BLaER1 treated with 17β-estradiol and CSF1 and Interleukin-3, amounts not matched to agents 10 nM and 100 nM (cell line): Measurements from ENCODE around the gene BRINP1.

ENCODE experiments used
- H3K27ac ChIP-seq, 11 experiments: shearing (Covaris generic); formaldehyde crosslinking; 2 replicates each; pipeline ENCODE4 v1.8.1; 2022
- H3K27me3 ChIP-seq, 11 experiments: shearing (Covaris generic); formaldehyde crosslinking; 2 replicates each; pipeline ENCODE4 v1.8.1; 2022
- H3K36me3 ChIP-seq, 11 experiments: shearing (Covaris generic); formaldehyde crosslinking; 2 replicates each; pipeline ENCODE4 v1.8.1; 2022
- H3K4me1 ChIP-seq, 10 experiments: shearing (Covaris generic); formaldehyde crosslinking; 2 replicates each; pipeline ENCODE4 v1.8.1; 2022
- H3K4me2 ChIP-seq, 11 experiments: shearing (Covaris generic); formaldehyde crosslinking; 2 replicates each; pipeline ENCODE4 v1.8.1; 2022
- H3K4me3 ChIP-seq, 10 experiments: shearing (Covaris generic); formaldehyde crosslinking; 2 replicates each; pipeline ENCODE4 v1.8.1; 2022
- H3K9ac ChIP-seq, 11 experiments: shearing (Covaris generic); formaldehyde crosslinking; 2 replicates each; pipeline ENCODE4 v1.8.1; 2022
- H3K9me3 ChIP-seq, 11 experiments: shearing (Covaris generic); formaldehyde crosslinking; replicated peaks in 1 of 11; 2 replicates each; pipeline ENCODE4 v1.8.1; 2022
- H4K20me1 ChIP-seq, 11 experiments: shearing (Covaris generic); formaldehyde crosslinking; 2 replicates each; pipeline ENCODE4 v1.8.1; 2022
- Cebpa-rat ChIP-seq, 11 experiments: shearing (Covaris generic); IDR thresholded peaks; 2 replicates each; pipeline ENCODE4 v1.8.1; 2022

The BRINP1 gene

DNA sequence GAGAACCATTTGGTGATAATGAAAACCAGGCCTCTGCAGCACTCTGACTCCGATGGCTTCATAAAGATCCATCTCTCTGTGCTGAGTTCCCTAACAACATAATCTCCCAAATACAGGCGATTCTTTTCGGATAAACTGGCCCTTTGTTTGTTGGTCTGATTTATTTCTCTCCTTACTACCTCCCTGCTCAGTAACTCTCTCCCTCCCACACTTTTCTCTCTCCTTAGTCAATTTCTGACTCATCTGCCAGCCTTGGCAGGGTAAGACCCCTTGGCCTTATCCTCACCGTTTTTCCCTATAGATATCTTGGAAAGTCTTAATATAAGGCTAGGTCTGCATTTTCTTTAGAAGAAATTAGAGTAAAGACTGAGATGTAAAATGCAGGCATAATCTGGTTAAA, 128.7 kb downstream of the BRINP1 start:
- Histone ChIP-seq H3K36me3 (no peaks in the 10 kb centered on the region), H3K4me3 (no peak overlapping the region), H3K4me1 (0 out of 20 replicates have a peak, but pooled peaks cover 0 to 5% (median 0%) of the 10 kb centered on the region in 10 experiments), H3K9me3 (no peaks in the 10 kb centered on the region), H3K27me3 (no peaks in the 10 kb centered on the region), H3K9ac (no peak overlapping the region), H3K27ac (no peak overlapping the region), H4K20me1 (no peaks in the 10 kb centered on the region), H3K4me2 (no peak overlapping the region)
- TF ChIP-seq Cebpa-rat (IDR thresholded peaks at IDR 0.05): no peak

GRCh38 chr9:119234636-119235035, 134.6 kb downstream of the BRINP1 start:
- H3K9me3 ChIP-seq: no peaks in the 10 kb centered on the region
- H3K27ac ChIP-seq: no peak overlapping the region
- no peak overlapping the region for H3K9ac ChIP-seq
- H3K27me3 ChIP-seq: no peaks in the 10 kb centered on the region
- H3K36me3 ChIP-seq: no peaks in the 10 kb centered on the region
- H3K4me3 ChIP-seq: no peak overlapping the region
- no peak overlapping the region for H3K4me2 ChIP-seq
- no peaks in the 10 kb centered on the region for H4K20me1 ChIP-seq
- TF ChIP-seq Cebpa-rat (IDR thresholded peaks at IDR 0.05): no peak
- H3K4me1 ChIP-seq: 0 out of 20 replicates have a peak, but pooled peaks cover 0 to 5% (median 0%) of the 10 kb centered on the region in 10 experiments

DNA sequence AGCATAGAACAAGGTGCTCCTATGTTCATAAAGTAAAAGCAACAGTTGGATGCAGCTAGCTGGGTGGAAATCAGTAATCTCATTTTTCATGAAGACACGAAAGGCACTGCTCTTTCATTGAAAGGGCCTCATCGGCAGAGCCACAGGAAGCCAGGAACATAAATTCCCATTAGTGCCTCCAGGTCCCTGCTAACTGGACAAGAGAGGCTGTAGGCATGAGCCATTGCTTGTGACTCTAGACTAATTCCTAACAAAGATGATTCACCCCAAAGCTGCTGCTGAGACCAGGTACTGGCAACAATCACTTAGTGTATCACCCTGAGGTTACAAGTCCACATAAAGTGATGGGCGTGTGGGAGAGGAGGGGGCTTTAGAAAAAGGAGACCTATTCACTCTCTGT, 141.8 kb downstream of the BRINP1 start:
- no peaks in the 10 kb centered on the region for H3K9me3 ChIP-seq
- TF ChIP-seq Cebpa-rat (IDR thresholded peaks at IDR 0.05): no peak
- H3K27ac ChIP-seq: no peak overlapping the region
- H3K4me1 ChIP-seq: no peaks in the 10 kb centered on the region
- no peaks in the 10 kb centered on the region for H4K20me1 ChIP-seq
- H3K4me3 ChIP-seq: no peak overlapping the region
- H3K27me3 ChIP-seq: no peaks in the 10 kb centered on the region
- no peak overlapping the region for H3K9ac ChIP-seq
- no peaks in the 10 kb centered on the region for H3K36me3 ChIP-seq
- no peak overlapping the region for H3K4me2 ChIP-seq

- H3K27me3 ChIP-seq: no peaks in the 10 kb centered on the region
- H3K4me1 ChIP-seq: no peaks in the 10 kb centered on the region
- H3K4me2 ChIP-seq: no peak overlapping the region
- H3K9ac ChIP-seq: no peak overlapping the region
- no peak for TF ChIP-seq Cebpa-rat (IDR thresholded peaks at IDR 0.05)
- no peak overlapping the region for H3K27ac ChIP-seq
- H3K9me3 ChIP-seq: no peaks in the 10 kb centered on the region
- no peaks in the 10 kb centered on the region for H3K36me3 ChIP-seq
- no peak overlapping the region for H3K4me3 ChIP-seq
- no peaks in the 10 kb centered on the region for H4K20me1 ChIP-seq
Observed at GRCh38 chr9:119224431-119224830, 144.8 kb downstream of the BRINP1 start.

DNA sequence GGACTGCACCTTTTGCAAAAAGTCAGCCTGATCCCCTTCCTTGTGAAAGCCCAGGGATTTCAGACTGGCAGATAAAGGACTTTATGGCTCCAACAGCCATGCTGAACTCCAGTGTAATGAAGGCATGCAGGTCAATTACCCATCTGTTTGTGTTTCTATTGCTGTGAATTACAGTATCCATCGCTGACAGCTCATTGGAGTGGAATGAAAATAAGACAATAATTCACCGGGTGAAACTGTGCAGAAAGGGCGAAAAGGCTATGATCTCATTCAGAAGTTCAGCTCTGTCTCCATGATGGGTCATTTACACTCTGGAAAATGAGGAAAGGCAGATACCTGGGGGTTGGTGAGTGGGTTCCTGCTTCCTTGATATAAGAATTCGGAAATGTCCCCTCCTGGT, 148.0 kb downstream of the BRINP1 start:
- no peaks in the 10 kb centered on the region for H3K9me3 ChIP-seq
- no peak overlapping the region for H3K9ac ChIP-seq
- H3K27me3 ChIP-seq: no peaks in the 10 kb centered on the region
- H3K4me1 ChIP-seq: no peaks in the 10 kb centered on the region
- TF ChIP-seq Cebpa-rat (IDR thresholded peaks at IDR 0.05): no peak
- H3K36me3 ChIP-seq: no peaks in the 10 kb centered on the region
- H4K20me1 ChIP-seq: no peaks in the 10 kb centered on the region
- H3K4me3 ChIP-seq: no peak overlapping the region
- H3K27ac ChIP-seq: no peak overlapping the region
- no peak overlapping the region for H3K4me2 ChIP-seq

GRCh38 chr9:119218293-119218692, 150.9 kb downstream of the BRINP1 start:
- H3K4me3 ChIP-seq: no peak overlapping the region
- H3K4me2 ChIP-seq: no peak overlapping the region
- H3K9ac ChIP-seq: no peak overlapping the region
- no peaks in the 10 kb centered on the region for H3K27me3 ChIP-seq
- H3K4me1 ChIP-seq: no peaks in the 10 kb centered on the region
- no peaks in the 10 kb centered on the region for H3K9me3 ChIP-seq
- no peak for TF ChIP-seq Cebpa-rat (IDR thresholded peaks at IDR 0.05)
- no peaks in the 10 kb centered on the region for H4K20me1 ChIP-seq
- H3K27ac ChIP-seq: no peak overlapping the region
- no peaks in the 10 kb centered on the region for H3K36me3 ChIP-seq

GRCh38 chr9:119216651-119217331, 152.4 kb downstream of the BRINP1 start:
- no peaks in the 10 kb centered on the region for H3K36me3 ChIP-seq
- no peak overlapping the region for H3K4me3 ChIP-seq
- TF ChIP-seq Cebpa-rat (IDR thresholded peaks at IDR 0.05): no peak
- no peak overlapping the region for H3K4me2 ChIP-seq
- no peak overlapping the region for H3K27ac ChIP-seq
- no peak overlapping the region for H3K9ac ChIP-seq
- no peaks in the 10 kb centered on the region for H3K9me3 ChIP-seq
- no peaks in the 10 kb centered on the region for H3K27me3 ChIP-seq
- no peaks in the 10 kb centered on the region for H4K20me1 ChIP-seq
- no peaks in the 10 kb centered on the region for H3K4me1 ChIP-seq

- Histone ChIP-seq H4K20me1 (no peaks in the 10 kb centered on the region), H3K27me3 (no peaks in the 10 kb centered on the region), H3K4me1 (no peaks in the 10 kb centered on the region), H3K27ac (no peak overlapping the region), H3K4me2 (no peak overlapping the region), H3K9me3 (no peaks in the 10 kb centered on the region), H3K36me3 (no peaks in the 10 kb centered on the region), H3K4me3 (no peak overlapping the region), H3K9ac (no peak overlapping the region)
- no peak for TF ChIP-seq Cebpa-rat (IDR thresholded peaks at IDR 0.05)
Observed at GRCh38 chr9:119215651-119216050, 153.6 kb downstream of the BRINP1 start.

DNA sequence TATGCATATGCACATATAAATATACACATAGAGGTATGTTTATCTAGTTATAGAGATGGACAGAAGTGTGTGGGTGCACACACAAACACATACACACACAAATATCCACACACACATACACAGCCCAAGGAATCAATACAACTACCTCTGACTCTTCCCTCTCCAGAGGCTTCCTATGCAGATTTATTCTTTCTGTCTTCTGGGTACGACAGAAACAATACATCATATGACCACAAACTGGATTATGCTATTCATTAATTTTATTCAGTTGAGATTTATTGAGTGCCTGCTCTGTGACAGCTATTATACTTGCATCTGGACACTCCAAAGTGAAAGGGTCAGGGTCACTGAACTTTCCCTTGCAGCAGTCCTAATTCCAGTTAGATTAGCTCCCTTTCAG, 155.8 kb downstream of the BRINP1 start:
- H3K9ac ChIP-seq: no peak overlapping the region

GRCh38 chr9:119197893-119198607, 171.2 kb downstream of the BRINP1 start:
- Histone ChIP-seq H3K9me3 (no peaks in the 10 kb centered on the region), H3K4me3 (no peak overlapping the region), H3K27me3 (no peaks in the 10 kb centered on the region), H3K27ac (no peak overlapping the region), H3K36me3 (no peaks in the 10 kb centered on the region), H4K20me1 (no peaks in the 10 kb centered on the region), H3K4me1 (peaks cover 0 to 4% (median 0%) of the 10 kb centered on the region in 10 experiments; a peak in 1 of 20 replicates), H3K4me2 (no peak overlapping the region), H3K9ac (no peak overlapping the region)
- peak in 3 of 11 experiments; percentile 24 to 61 (median 61); a peak in 6 of 22 replicates for TF ChIP-seq Cebpa-rat (IDR thresholded peaks at IDR 0.05)

More for the DNA sequence above, 155.8 kb downstream of the BRINP1 start:
- Histone ChIP-seq H3K9me3 (no peaks in the 10 kb centered on the region), H3K36me3 (no peaks in the 10 kb centered on the region), H3K27ac (no peak overlapping the region), H3K4me2 (no peak overlapping the region), H3K4me1 (no peaks in the 10 kb centered on the region), H3K4me3 (no peak overlapping the region), H4K20me1 (no peaks in the 10 kb centered on the region), H3K27me3 (no peaks in the 10 kb centered on the region)
- no peak for TF ChIP-seq Cebpa-rat (IDR thresholded peaks at IDR 0.05)
